ENCODE results near the gene NR2F2. TPM values are rescaled to one million over a fixed set of nuclear protein-coding genes. Genes with fewer than 3 reads are reported as not detected.
A peak's percentile ranks its signal among the peaks of the same experiment; 100 is the strongest.

Gene NR2F2
- polyA plus RNA-seq, 1 donor (not counting 4 experiments of a cell fraction or from before 2014, with no cell fraction given) = 19.5 TPM

DNA sequence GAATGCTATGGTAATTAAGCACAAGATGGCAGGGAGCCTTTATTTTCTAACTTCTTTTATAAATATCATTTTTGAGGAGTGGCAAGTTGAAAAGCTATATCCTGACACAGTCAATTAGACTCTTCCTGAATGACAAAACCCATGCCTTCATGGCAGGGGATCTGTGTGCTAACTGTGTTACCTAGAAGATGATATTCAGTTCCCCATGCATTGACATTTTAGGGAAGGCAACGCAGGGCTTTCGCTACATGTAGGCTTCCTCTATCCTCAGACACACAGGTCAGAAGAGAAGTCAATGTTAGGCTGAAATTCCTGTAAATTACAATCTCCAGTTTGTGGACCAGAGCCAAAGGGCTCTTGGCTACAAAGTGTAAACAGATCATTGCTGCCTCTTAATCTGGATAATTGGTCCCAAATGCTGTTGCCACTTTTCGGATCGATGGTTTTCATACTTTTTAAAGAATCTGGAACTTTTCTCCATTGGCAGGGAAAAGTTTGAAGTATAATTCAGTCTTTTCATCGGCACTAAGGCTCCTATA is 22.6 kb upstream of the NR2F2 start:
- Histone ChIP-seq H3K4me1 (ENCODE audit: control insufficient read depth, extremely low read depth, insufficient read depth, low read length) (peaks cover 14% of the 10 kb centered on the region), H3K79me2 (ENCODE audit: control insufficient read depth, insufficient read depth, low read length) (no peaks in the 10 kb centered on the region), H4K20me1 (ENCODE audit: control insufficient read depth, extremely low read depth, insufficient read depth, low read length) (no peaks in the 10 kb centered on the region), H3K4me2 (ENCODE audit: control insufficient read depth, extremely low read depth, insufficient read depth, low read depth, low read length) (no peak overlapping the region), H3K27ac (ENCODE audit: control insufficient read depth, insufficient read depth, low read length) (no peak overlapping the region), H3K36me3 (ENCODE audit: control insufficient read depth in 2 of 2, extremely low read depth in 1 of 2, insufficient read depth in 2 of 2, low read length in 2 of 2) (no peaks in the 10 kb centered on the region), H2AFZ (ENCODE audit: control insufficient read depth, low read length) (no peak overlapping the region), H3K9me1 (ENCODE audit: control insufficient read depth, extremely low read depth, insufficient read depth, low read length) (no peaks in the 10 kb centered on the region), H3K9me3 (ENCODE audit: control insufficient read depth, low read depth, low read length) (no peaks in the 10 kb centered on the region), H3K27me3 (ENCODE audit: control insufficient read depth, extremely low read depth, insufficient read depth, low read length) (no peaks in the 10 kb centered on the region), H3K9ac (ENCODE audit: control insufficient read depth, extremely low read depth, insufficient read depth, low read length) (no peak overlapping the region), H3K4me3 (ENCODE audit: control insufficient read depth in 2 of 3, extremely low read depth in 1 of 3, insufficient read depth in 2 of 3, low read depth in 1 of 3, low read length in 3 of 3) (no peak overlapping the region)
- TF ChIP-seq, protein P1, sequence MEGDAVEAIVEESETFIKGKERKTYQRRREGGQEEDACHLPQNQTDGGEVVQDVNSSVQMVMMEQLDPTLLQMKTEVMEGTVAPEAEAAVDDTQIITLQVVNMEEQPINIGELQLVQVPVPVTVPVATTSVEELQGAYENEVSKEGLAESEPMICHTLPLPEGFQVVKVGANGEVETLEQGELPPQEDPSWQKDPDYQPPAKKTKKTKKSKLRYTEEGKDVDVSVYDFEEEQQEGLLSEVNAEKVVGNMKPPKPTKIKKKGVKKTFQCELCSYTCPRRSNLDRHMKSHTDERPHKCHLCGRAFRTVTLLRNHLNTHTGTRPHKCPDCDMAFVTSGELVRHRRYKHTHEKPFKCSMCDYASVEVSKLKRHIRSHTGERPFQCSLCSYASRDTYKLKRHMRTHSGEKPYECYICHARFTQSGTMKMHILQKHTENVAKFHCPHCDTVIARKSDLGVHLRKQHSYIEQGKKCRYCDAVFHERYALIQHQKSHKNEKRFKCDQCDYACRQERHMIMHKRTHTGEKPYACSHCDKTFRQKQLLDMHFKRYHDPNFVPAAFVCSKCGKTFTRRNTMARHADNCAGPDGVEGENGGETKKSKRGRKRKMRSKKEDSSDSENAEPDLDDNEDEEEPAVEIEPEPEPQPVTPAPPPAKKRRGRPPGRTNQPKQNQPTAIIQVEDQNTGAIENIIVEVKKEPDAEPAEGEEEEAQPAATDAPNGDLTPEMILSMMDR (optimal IDR thresholded peaks at IDR 0.05 in 1 of 3, IDR thresholded peaks at IDR 0.05 in 1 of 3, conservative IDR thresholded peaks at IDR 0.05 in 1 of 3; ENCODE audit: extremely low read depth in 1 of 3, insufficient read depth in 2 of 3, low read length in 3 of 3) = no peak
- TF ChIP-seq EZH2 (IDR thresholded peaks at IDR 0.05; ENCODE audit: low read length) = no peak
- DNase-seq (ENCODE audit: low read depth, low spot score) = no peak
- no peak for FAIRE-seq
- dilution Hi-C loops (cut with MboI; ENCODE audit: extremely low pct_ligation_motif_present, low sequenced_read_pairs) = no loop called here

DNA sequence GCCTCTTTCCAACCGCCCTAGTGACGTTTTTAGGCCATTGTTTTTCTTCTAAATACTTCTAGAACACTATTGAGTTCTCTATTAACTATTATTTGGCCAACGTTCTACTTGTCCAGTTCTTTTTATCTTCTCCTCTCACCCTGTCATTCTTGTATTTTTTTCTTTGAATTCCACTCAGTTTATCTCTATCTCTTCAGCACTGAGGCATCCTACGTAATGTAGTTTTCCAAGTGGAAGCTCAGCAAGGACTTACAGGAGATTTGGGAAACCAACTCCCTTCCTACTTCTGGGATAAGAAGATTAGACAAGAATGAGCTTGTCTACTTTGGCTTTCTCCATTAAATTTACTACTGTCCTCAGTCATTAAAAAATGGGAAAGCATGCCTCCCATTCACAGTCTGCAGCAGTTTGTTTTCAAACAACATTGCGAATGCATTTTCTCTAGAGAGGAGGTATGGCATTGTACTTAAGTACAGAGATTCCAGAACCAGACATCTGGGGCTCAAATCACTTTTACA is 21.3 kb upstream of the NR2F2 start:
- Histone ChIP-seq H3K36me3 (ENCODE audit: control insufficient read depth in 2 of 2, extremely low read depth in 1 of 2, insufficient read depth in 2 of 2, low read length in 2 of 2) (no peaks in the 10 kb centered on the region), H4K20me1 (ENCODE audit: control insufficient read depth, extremely low read depth, insufficient read depth, low read length) (no peaks in the 10 kb centered on the region), H3K9ac (ENCODE audit: control insufficient read depth, extremely low read depth, insufficient read depth, low read length) (no peak overlapping the region), H3K27ac (ENCODE audit: control insufficient read depth, insufficient read depth, low read length) (no peak overlapping the region), H3K27me3 (ENCODE audit: control insufficient read depth, extremely low read depth, insufficient read depth, low read length) (no peaks in the 10 kb centered on the region), H3K79me2 (ENCODE audit: control insufficient read depth, insufficient read depth, low read length) (no peaks in the 10 kb centered on the region), H3K4me1 (ENCODE audit: control insufficient read depth, extremely low read depth, insufficient read depth, low read length) (peaks cover 19% of the 10 kb centered on the region), H3K4me2 (ENCODE audit: control insufficient read depth, extremely low read depth, insufficient read depth, low read depth, low read length) (no peak overlapping the region), H3K9me1 (ENCODE audit: control insufficient read depth, extremely low read depth, insufficient read depth, low read length) (no peaks in the 10 kb centered on the region), H3K9me3 (ENCODE audit: control insufficient read depth, low read depth, low read length) (no peaks in the 10 kb centered on the region), H3K4me3 (ENCODE audit: control insufficient read depth in 2 of 3, extremely low read depth in 1 of 3, insufficient read depth in 2 of 3, low read depth in 1 of 3, low read length in 3 of 3) (no peak overlapping the region), H2AFZ (ENCODE audit: control insufficient read depth, low read length) (no peak overlapping the region)
- dilution Hi-C loops (cut with MboI; ENCODE audit: extremely low pct_ligation_motif_present, low sequenced_read_pairs) = no loop called here
- no peak for TF ChIP-seq EZH2 (IDR thresholded peaks at IDR 0.05; ENCODE audit: low read length)
- TF ChIP-seq, protein P1 (optimal IDR thresholded peaks at IDR 0.05 in 1 of 3, IDR thresholded peaks at IDR 0.05 in 1 of 3, conservative IDR thresholded peaks at IDR 0.05 in 1 of 3; ENCODE audit: extremely low read depth in 1 of 3, insufficient read depth in 2 of 3, low read length in 3 of 3) = no peak
- peak; percentile 44 for FAIRE-seq
- DNase-seq (ENCODE audit: low read depth, low spot score) = no peak

All from keratinocyte (primary cell).